GM19240 (cell line): ENCODE measurements around the gene SP8.
"Not testable (repeated sequence)": the region's sequence is repeated elsewhere in the genome, so short reads cannot be mapped to it uniquely, and the experiment has no call there.

Source experiments
- DNase-seq: peaks from one replicate; pipeline ENCODE4 v3.0.0; 2011; ENCODE audit warnings: low spot score; ENCODE audit not compliant: insufficient read length

The SP8 gene

DNA sequence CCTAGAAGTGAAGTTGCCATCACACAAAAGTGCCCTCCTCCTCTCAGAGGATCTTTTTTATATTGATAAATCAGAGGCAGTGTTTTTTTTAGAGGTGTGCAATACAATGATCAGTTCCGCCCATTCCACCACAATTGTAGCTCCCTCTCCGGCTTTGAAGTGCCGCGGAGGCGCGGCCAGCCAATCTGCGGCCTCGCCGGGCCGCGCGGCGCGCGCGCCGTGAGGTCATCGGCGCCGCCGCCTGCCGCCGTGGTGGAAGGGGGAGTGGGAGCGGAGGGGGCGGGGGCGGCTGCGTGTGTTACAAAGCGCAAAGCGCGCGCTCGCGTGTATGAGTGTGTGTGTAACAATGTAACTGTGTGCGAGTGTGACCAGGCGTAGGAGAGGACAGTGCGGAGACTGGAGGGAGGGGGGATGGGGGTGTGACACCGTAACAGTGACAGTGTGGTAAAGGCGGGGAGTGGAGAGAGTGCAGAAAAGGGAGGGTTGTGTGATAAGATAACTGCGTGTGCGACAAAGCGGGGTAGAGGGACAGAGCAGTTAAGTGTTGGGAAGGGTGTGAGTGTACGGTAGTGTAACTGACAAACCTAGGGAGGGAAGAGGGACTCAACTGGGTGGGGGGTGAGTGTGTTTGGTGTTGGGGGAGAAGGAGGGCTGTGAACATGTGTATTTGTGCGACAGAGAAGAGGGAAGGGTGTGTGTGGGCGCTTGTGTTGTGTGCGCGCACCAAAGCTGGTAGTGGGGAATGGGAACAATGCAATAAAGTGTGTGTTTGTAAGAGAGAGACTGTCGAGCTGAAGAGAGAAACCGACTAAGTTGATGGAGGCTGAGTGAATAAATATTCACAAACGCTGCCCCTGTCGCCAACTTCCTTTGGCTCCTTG is at the start of gene SP8:
Gene SP8, minus strand, starts transcription at position 108 of the 881 bp plus-strand sequence. Its CDS starts 88 bp downstream, at position 20.
- DNase-seq: no peak

DNA sequence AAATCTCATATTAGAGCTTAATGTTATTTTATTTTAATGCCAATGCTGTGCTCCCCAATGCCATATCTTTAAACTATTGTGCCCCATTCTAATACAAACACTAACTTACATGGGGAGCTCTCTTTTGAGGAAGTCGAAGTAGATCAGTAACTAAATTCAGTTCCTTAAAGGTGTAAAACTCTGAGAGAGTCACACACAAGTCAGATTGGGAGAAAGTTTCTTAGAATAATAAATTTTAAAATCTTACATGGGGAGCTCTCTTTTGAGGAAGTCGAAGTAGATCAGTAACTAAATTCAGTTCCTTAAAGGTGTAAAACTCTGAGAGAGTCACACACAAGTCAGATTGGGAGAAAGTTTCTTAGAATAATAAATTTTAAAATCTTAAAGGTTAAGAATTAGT is 49.7 kb upstream of the SP8 start:
- not testable (repeated sequence) for DNase-seq

DNA sequence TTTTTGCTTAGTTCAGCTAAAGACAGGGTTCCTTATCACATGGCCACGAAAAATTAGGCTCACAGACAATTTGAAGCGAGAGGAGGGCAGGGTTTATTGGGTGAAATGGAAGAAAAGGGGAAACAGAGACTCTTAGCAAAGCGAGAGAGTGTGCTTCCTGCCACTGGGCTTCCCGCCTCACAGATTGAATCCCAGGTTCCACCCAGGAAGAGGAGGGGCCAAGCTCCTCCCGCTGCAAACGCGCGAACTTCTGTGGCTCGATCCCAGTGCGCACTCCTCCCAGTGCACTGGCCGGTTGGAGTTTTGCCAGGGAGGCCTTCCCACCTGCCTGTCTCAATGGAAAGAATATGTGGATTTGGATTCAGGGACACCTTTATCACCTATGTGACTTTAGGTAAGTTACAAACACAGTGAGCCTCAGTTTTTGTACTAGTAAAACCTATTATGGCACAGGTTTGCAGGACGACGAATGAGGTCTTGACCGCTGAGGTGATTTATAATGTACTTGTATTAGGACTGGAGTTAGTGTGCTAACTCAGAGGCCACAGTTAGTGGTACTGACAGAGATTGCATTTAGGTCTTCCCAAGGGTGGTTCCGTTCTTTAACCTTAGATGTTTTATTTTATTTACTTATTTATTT is 48.5 kb upstream of the SP8 start:
- DNase-seq: no peak

DNA sequence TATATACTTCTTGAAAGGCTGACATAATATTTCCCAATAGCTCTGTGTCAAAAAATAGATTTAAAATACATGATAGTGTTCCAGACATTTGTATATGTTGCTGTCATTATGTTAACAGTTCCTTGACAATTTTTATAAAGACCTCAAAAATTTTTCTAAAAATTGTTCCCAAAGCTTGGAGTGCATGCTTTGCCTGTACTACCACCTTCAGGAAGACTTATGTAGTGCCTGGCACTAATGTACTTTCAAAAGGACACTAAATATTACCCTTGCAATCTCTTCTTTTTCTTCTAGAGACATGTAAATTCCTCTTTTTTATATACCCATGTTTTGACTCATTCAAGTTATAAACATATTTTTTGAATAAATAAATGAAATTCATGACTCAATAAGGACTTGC is 48.0 kb upstream of the SP8 start:
- no peak for DNase-seq

DNA sequence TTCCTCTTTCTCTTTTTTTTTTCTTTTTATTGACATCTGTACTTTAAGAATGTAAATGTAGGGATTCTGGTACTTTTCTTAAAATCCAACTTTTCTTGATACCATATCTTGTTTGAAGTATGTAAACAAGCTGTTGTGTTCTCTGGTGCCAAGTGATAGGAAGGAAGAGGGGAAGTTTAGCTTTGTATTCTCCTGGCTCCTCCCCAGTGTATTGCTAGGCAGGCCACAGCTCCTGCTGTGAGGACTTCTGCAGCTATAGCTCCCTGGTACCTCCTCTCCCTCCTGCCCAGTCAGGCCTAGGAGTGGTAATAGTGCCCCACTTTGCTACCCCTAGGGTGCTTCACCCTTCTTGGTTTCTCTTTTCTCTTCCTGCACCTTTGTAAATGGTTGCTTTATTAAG is 45.3 kb upstream of the SP8 start:
- no peak for DNase-seq

DNA sequence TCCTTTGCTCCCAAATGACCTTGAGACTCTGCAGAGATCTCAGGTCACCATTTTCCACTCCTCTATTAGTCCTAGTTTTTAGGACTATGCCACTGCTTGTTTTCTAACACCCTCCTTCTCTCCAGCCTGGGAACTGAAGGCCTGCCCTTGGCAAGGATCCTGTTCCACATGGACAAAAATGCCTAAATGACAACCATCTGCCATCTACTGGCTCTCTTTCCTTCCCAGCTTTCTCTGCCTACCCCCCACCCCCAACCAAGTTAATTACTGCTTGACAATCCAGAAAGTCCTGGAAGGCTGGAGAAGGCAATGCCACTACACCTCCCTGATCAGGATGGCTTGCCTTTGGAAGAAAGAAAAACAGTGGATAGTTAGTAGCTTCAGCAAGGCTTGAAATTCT is 44.8 kb upstream of the SP8 start:
- DNase-seq: no peak

DNA sequence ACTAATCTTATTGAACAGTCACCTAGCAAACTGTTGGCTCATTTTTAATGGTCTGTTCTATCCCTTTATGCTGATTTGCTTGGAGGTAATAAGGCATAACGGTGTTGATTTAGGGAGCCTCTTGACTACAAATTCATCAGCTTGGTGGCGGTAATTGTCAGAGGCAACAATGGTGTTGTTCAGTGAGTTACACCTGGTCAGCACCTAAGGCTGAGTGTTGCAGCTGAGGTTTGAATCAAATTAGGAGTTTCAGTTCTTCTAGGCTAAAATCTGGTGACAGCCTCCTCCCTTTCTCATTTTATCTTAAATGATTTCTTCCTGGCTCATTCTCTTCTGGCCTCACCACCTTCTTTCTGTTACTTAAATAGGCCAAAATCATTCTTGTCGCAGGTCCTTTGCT is 42.3 kb upstream of the SP8 start:
- no peak for DNase-seq

DNA sequence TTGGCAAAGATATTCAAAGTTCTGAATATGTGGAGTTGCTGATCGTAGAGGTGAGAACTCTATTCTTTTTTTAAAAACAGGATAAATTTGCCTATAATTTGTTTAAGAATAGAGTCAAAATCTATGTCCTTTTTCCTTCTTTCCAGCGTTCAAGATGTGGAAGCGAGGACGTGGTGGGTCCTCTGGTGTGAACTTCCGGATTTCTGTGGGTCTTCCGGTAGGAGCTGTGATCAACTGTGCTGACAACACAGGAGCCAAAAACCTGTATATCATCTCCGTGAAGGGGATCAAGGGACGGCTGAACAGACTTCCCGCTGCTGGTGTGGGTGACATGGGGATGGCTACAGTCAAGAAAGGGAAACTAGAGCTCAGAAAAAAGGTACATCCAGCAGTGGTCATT is 40.5 kb upstream of the SP8 start:
- DNase-seq: no peak

DNA sequence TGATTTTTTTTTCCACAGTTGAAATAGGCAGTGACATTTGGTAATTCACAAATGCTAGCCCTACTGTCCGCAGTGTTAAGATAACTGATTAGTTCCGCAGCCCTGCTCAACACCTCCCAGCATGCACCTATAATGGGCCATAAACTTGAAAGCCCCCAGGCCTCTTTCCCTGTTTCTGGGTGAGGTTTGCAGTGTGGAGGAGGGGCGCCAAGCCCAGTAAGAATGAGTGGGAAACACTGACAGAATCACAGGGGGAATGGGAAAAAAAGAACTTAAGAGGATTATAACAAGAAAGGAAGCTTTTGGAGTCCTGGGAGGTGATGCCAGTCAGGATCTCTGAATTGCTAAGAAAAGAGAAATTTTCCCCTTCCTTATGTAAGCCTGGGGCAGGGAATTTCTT is 39.6 kb upstream of the SP8 start:
- DNase-seq: no peak

DNA sequence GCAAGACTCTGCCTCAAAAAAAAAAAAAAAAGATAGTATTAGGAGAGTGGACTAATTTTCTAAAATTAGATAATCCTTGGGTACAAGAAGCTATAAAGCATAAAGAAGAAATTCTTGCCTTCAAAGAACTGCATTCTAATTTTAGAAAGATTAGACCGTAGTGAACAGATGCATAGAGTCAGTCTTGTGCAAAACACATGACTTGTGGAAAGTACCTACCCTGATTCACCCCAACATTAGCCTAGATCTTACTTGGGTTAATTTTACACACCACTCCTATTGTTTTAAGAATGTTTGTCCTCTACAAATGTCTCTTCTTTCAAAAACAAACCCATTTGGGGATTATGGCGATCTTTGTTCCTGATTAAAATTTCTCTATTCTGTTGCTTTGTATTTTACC is 38.9 kb upstream of the SP8 start:
- no peak for DNase-seq

DNA sequence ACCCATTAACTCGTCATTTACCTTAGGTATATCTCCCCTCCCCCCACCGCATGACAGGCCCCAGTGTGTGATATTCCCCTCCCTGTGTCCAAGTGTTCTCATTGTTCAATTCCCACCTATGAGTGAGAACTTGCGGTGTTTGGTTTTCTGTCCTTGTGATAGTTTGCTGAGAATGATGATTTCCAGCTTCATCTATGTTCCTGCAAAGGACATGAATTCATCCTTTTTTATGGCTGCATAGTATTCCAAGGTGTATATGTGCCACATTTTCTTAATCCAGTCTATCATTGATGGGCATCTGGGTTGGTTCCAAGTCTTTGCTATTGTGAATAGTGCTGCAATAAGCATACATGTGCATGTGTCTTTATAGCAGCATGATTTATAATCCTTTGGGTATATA is 34.7 kb upstream of the SP8 start:
- DNase-seq: not testable (repeated sequence)

DNA sequence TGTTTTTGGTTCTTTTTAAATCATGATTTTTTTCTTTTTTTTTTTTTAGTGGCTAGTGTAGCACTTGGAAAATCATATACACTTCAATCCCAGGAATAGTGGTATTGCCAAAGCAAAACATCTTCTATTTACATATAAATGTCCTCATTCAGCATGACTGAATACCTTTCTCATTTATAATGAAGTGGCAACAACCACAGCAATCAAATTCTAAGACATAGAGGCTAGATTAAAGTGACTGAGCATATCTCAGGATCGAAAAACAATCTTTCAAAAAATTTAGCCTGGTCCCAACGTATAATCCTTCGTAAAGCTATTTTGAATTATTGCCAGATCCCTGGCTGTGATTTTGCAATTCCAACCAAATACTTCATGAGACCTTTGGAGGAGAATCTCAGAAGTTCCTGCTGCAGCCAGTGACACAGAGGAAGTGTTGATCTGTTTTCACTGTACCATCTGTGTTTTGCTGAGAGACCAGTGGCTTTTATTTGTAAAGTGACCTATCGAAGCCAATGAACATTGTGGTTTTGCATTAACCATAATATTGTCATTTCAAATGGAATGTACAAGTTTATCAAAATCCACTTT is 29.8 kb upstream of the SP8 start:
- no peak for DNase-seq

DNA sequence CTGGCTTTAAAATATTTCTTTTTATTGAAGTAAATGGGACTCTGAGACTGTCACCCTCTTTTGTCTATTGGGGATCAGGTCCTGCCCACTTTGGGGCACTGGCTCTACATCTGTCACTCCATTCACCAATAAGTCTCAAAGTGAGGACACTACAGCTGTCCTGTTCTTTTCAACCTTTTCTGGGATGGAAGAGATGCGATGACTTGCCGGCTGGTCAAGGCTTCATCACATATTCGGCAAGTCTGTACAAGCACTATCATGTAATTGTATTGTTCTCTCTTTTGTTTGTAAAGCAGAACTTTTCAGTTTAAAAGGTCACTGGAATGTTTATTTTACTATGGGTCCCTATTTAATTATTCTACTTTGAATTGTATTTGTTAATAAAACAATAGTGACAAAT is 17.7 kb upstream of the SP8 start:
- DNase-seq: no peak

DNA sequence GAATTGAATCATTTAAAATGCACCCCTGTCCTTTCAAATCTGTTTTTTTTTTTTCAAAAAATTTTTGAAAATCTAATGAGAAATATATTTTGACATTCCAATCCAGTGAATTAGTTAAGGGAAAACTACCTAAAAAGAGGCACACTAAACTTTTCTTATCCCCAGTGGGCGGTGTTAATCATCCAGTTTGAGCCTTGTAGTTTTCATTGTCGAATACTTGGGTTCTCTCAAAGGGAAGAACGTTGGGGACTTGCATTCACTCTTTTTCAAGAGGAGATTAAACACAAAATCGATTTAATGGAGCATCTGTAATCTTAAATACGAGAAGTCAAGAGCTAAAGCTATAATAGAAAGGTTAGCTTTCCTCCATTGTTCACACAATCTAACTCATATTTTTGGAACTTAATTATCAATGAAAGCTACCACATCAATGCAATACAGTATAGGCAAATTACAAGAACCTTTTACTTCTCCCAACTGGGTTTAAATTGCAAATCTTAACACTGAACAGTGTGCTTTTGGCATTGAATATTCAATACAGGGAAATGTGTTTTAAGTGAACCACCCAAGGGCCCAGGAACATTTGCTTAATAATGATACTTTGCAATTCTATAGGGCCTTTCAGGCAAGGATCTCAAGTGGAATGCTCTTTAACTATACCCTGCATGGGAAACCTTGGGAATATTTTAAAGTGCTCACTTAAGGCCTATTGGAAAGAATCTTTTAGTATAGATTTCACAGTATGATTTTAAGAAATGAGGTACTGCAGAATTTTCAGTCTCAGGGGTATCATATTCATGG is 13.1 kb upstream of the SP8 start:
- no peak for DNase-seq

DNA sequence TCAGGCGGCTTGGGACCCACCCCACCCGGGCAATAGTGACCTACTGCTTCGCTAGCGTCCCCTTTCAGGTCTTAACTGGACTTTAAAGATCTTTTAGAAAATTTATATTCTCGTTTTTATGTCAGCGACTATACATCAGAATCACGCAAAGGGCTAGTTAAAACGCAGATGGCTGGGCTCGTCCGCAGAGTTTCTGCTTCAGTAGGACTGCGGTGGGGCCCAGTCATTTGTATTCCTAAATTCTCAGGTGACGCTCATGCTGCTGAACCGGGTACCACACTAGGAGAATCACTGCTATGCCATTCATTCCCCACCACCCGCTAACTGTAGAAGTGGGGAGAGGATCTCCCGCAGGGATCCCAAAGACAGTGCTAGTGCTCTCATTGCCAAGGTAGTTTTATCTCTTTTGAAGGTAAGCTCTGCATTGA is 12.0 kb upstream of the SP8 start:
- no peak for DNase-seq

DNA sequence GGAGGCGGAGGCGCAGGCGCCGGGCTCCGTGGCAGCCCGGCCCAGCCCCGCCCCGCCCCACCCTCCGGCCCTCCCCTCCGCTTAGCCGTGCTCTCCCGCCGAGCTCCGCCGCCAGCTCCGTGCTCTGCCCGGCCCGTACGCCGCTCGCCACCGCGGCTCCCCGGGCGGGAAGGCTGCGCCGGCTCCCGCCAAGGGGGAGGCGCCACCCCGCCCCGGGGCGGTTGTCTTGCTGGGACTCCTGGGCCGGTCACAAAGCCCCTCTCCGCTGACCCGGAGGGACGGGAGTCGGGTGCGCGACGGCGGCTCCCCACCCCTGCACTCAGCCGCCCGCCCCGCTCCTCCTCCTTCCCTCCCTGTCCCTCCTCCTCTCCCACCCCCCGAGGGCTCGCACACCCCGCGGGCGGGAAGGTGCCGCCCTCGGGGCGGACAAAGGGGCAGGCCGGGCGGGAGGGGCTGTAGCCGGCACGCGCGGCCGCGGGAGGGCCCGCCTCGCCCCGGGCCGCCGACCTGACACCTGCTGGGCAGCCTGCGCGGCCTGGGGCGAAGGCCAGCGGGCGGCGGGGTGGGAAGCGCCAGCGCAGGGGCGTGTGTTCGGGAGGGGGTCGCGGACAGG is 11.5 kb upstream of the SP8 start:
- DNase-seq: peak; percentile 57

DNA sequence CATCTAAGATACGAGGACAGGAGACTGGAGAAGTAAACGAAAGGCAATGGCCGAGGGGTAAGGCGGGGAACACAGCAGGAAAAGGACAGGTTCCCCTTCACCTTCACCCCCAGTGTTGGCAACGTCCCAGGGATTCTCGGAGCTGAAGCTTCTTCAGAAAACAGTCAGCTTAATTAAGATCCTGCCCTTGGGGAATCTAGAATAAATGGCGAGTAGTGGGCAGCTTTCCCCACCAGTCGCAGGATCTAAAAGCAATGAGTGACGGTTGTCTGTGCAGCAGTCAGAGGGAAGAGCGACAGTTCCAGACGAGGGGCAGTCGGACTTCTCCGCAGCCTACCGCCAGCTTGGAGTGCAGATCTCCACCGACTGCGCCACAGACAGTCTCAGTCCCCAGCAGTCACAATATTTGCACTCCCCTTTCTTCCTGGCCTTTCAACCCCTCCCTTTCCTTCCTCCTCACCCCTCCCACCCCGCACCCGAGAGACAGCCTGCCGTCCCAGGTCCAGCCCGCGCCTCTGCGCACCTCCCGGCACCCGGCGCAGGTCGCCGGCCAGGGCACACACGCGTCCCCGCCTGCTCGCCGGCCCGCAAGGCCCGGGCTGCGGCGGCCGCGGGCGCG is 10.9 kb upstream of the SP8 start:
- no peak for DNase-seq

DNA sequence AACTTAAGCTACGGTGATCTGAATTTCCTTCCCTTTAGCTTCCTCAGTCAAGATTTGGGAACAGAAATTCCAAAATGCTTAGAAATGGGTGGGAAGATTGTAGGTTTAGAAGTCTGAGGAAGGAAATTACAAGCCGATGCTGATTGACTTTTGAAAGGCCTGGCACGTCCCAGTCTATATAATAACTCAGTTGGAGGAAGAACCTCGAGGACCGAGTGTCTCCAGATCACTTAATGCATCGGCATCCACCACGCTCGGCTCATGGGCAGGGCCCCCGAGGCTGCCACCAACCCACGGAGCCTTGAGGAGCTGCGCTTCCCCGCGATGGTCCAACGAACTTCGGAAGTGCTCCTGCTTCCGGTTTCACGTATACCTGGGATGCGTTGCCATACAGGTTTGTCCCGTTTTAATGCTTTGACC is 10.4 kb upstream of the SP8 start:
- DNase-seq: no peak

DNA sequence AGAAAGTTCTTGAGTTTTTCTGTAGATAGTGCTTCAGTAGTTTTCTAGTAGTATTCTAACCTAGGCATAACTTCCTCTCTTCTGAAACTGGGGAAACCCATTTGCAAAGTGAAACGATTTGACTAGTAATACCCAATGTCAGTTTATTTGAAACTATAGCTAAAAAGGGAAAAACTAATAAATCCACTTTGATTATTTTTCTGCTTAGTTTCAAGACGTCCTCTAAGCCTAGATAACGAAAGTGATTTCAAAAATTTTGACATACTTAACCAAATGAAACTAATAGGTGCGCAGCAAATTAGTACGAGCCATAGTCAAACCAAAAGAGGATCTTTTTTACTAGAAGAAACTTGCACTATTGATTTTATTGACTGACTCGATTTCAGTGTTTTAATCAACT is 9.8 kb upstream of the SP8 start:
- no peak for DNase-seq

DNA sequence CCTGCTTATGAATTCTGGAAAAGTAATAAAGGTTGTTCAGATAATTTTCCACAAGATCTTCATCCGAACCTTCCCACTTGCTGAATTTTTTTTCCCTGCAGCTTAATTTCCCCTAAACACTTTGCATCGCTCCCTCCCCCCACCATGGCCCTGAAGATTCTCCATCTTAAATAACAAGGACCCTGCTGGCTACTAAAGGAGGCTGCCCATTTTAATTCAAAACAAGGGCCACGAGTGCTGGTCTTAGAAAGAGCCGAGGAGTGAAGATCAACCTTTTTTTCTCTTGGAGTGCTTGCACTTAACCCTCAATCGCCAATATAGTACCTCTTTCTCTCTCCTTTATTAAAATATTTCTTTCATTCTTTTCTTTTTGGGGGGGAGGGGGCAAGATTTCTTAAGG is 9.2 kb upstream of the SP8 start:
- DNase-seq: no peak

DNA sequence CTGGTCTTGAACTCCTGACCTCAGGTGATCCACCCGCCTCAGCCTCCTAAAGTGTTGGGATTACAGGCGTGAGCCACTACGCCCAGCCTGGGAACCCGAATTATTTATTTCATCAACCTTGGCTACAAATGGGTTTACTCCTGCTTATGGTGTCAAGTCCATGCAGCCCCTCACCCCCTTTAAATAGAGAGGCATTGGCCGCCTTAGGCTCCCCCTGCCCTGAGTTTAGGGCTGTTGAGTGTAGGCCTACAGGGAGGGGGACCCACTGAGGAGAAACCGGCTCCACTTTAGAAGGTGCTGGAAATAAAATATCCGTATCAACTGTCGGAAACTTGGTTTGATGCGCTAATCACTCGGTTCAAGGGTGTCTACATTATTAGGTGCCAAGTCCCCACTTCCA is 8.7 kb upstream of the SP8 start:
- no peak for DNase-seq
